A673 (cell line): ENCODE results near the gene KIF1A. TPM values are rescaled to one million over a fixed set of nuclear protein-coding genes. Genes with fewer than 3 reads are reported as not detected.

Source experiments
- BruUV-seq: library from RNA; stranded (reverse); fragments of 400-500 nt; replicated peaks from 2 replicates; lab custom pipeline; 2021; lab: Mats Ljungman, UMichigan
- CTCF ChIA-PET: fragments of 300-600 bp; sonication (Branson Sonifier 250); formaldehyde crosslinking; loops from one replicate; lab custom pipeline; 2022; ENCODE audit warnings: antibody characterized with exemption; lab: Charles Lee
- POLR2A ChIA-PET: fragments of 300-600 bp; sonication (Branson Sonifier 250); formaldehyde crosslinking; loops from one replicate; lab custom pipeline; 2022; ENCODE audit warnings: antibody characterized with exemption; ENCODE audit not compliant: low non-redundant PET; lab: Charles Lee
- DNase-seq: peaks from one replicate; pipeline ENCODE4 v3.0.0-alpha.2; 2015; ENCODE audit warnings: low spot score
- H3K27ac ChIP-seq: fragments of 200-600 bp; sonication (generic); 2 replicates; pipeline ENCODE4 v1.5.1; 2016; ENCODE audit warnings: mixed run types, low read depth, mild to moderate bottlenecking, mixed read lengths, antibody characterized with exemption, low read length; ENCODE audit not compliant: poor library complexity, severe bottlenecking
- H3K27me3 ChIP-seq: fragments of 200-600 bp; sonication (generic); replicated peaks from 2 replicates; pipeline ENCODE4 v1.6.1; 2017; ENCODE audit warnings: mixed run types, low read depth, mild to moderate bottlenecking, mixed read lengths, antibody characterized with exemption, low read length; ENCODE audit not compliant: insufficient read depth, poor library complexity
- H3K36me3 ChIP-seq: fragments of 200-600 bp; sonication (generic); 2 replicates; pipeline ENCODE4 v1.6.1; 2016; ENCODE audit warnings: mixed run types, mild to moderate bottlenecking, mixed read lengths, antibody characterized with exemption, low read length; ENCODE audit not compliant: insufficient read depth, poor library complexity, severe bottlenecking
- H3K4me1 ChIP-seq: fragments of 200-600 bp; sonication (generic); 2 replicates; pipeline ENCODE4 v1.6.1; 2017; ENCODE audit warnings: mixed run types, mild to moderate bottlenecking, mixed read lengths, antibody characterized with exemption, low read length; ENCODE audit not compliant: insufficient read depth, poor library complexity, severe bottlenecking
- H3K4me3 ChIP-seq: fragments of 200-600 bp; sonication (generic); 2 replicates; pipeline ENCODE4 v1.5.1; 2016; ENCODE audit warnings: low read depth, mixed run types, mild to moderate bottlenecking, mixed read lengths, low read length; ENCODE audit not compliant: poor library complexity, severe bottlenecking
- H3K9me3 ChIP-seq: fragments of 200-600 bp; sonication (generic); 2 replicates; pipeline ENCODE4 v1.6.1; 2016; ENCODE audit warnings: mixed run types, low read depth, mild to moderate bottlenecking, mixed read lengths, antibody characterized with exemption, low read length; ENCODE audit not compliant: poor library complexity, severe bottlenecking
- EZH2 ChIP-seq: fragments of 200-600 bp; sonication (generic); IDR thresholded peaks from 2 replicates; pipeline ENCODE4 v1.6.1; 2017; ENCODE audit warnings: borderline replicate concordance, low read depth, mild to moderate bottlenecking, mixed read lengths, antibody characterized with exemption, low read length; ENCODE audit not compliant: poor library complexity, severe bottlenecking
- intact Hi-C: fragments of 100-400 bp; cut with micrococcal nuclease; formaldehyde crosslinking; loops from one replicate; pipeline ENCODE4 v1.10.0; 2022; ENCODE audit not compliant: unreplicated experiment
- total RNA-seq: library from RNA; stranded (reverse); gene quantifications from 2 replicates; pipeline ENCODE4 v1.2.3, GENCODE V29; 2021
- TF ChIP-seq, protein P1 (sequence below): fragments of 300-800, 200-600 bp; sonication (generic); conservative IDR thresholded peaks from 2 replicates; pipeline ENCODE4 v1.5.1; 2017; ENCODE audit warnings: low read depth, mild to moderate bottlenecking, antibody characterized with exemption, low read length, moderate library complexity, mixed read lengths

The KIF1A gene
- total RNA-seq, 1 experiment from 2014 or later: 330 TPM

DNA sequence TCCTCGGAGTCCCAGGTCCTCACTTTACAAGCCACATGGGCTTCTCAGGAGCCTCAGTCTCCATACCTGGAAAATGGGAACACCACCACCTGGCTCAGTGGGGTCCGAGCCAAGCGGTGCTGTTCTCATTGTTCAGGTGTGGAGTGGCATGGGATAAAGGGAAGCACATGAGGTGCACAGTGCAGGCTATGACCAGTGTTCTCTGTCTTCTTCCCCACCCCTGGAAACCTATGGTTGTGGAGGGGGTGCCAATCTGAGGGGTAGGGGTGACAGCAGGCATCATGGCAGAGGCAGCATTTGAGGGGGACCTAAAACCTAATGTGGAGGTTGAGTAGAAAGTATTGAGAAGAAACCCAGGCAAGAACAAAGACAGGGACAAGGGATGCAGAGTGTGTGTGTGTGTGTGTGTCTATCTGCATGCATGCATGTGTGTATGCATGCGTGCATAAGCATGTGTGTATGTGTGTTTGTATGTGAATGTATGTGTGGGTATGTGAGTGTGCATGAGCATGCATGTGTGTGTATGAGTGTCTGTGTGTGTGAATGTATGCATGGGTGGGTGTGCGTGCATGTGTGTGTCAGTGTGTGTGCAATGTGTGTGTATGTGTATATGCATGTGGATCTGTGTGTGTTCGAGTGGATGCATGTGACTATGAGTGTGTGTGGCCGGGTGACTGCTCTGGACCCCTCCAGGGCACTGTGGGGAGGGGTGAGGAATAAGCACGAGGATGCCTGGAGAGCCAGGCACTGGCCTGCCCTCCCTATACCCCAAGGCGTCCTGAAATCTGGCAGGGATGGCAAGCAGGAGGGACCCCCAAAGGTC is 4.0 kb downstream of the KIF1A start:
- TSS peak; percentile 15 for BruUV-seq
- H3K36me3 ChIP-seq: peaks cover 17% of the 10 kb centered on the region
- no peak for TF ChIP-seq EZH2
- TF ChIP-seq, protein P1, sequence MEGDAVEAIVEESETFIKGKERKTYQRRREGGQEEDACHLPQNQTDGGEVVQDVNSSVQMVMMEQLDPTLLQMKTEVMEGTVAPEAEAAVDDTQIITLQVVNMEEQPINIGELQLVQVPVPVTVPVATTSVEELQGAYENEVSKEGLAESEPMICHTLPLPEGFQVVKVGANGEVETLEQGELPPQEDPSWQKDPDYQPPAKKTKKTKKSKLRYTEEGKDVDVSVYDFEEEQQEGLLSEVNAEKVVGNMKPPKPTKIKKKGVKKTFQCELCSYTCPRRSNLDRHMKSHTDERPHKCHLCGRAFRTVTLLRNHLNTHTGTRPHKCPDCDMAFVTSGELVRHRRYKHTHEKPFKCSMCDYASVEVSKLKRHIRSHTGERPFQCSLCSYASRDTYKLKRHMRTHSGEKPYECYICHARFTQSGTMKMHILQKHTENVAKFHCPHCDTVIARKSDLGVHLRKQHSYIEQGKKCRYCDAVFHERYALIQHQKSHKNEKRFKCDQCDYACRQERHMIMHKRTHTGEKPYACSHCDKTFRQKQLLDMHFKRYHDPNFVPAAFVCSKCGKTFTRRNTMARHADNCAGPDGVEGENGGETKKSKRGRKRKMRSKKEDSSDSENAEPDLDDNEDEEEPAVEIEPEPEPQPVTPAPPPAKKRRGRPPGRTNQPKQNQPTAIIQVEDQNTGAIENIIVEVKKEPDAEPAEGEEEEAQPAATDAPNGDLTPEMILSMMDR: no peak
- peaks cover 12% of the 10 kb centered on the region for H3K4me1 ChIP-seq
- peaks cover 15% of the 10 kb centered on the region for H3K9me3 ChIP-seq
- CTCF ChIA-PET: no interaction called here
- no peak overlapping the region for H3K27ac ChIP-seq
- intact Hi-C loops: no loop called here
- POLR2A ChIA-PET: interaction anchor here (0.7 kb wide), 1 partner anchor 27 kb away, joined by 3 read pairs; no protein-coding TSS in a partner anchor
- H3K4me3 ChIP-seq: no peak overlapping the region
- no peak for DNase-seq
- H3K27me3 ChIP-seq: no peaks in the 10 kb centered on the region

DNA sequence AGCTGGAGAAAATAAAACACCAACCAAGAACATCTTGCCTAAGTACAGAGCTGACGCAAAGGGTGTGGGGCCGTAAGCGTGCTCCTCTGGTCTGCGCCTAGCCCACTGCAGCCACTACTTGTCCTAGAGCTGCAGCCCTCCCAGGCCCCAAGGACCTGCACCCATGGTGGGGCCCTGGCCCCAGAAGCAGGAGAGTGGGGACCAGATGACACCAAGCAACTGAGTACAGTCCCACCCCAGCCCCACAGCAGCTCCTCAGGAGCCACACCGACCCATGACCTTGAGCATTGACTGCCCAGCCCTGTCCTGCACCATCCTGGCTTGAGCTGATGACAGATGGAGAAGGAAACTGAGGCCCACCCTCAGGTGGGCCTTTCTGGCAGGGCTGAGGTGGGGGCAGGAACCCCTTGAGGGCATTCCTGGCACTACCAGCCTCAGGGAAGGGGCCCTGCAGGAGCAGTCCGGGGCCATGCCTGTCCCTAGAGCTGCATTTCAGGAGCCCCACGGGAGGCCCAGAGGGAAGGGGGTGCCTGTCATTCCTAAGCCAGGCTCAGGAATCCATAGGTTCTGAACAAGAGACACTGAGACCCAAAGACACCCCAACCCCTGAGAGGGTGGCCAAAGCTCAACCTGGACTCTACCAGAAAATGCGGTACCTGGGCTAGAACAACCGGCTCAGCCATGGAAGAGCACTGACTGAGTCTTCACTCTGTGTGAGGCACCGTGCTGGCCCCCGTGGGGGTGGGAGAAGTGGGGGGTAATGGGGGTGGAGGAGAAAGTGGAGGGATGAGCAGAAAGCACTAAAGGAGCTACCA is 4.9 kb downstream of the KIF1A start:
- peaks cover 10% of the 10 kb centered on the region for H3K4me1 ChIP-seq
- H3K9me3 ChIP-seq: peaks cover 15% of the 10 kb centered on the region
- intact Hi-C loops: no loop called here
- CTCF ChIA-PET: no interaction called here
- peaks cover 17% of the 10 kb centered on the region for H3K36me3 ChIP-seq
- TF ChIP-seq, protein P1: no peak
- TF ChIP-seq EZH2: no peak
- no peak for DNase-seq
- no peaks in the 10 kb centered on the region for H3K27me3 ChIP-seq
- no peak overlapping the region for H3K27ac ChIP-seq
- H3K4me3 ChIP-seq: no peak overlapping the region
- POLR2A ChIA-PET: interaction anchor here (0.7 kb wide), 1 partner anchor 27 kb away, joined by 3 read pairs; no protein-coding TSS in a partner anchor
- BruUV-seq: no TSS peak

- Histone ChIP-seq H3K9me3 (peaks cover 15% of the 10 kb centered on the region), H3K4me1 (peaks cover 10% of the 10 kb centered on the region), H3K36me3 (peaks cover 17% of the 10 kb centered on the region), H3K27me3 (no peaks in the 10 kb centered on the region), H3K27ac (no peak overlapping the region), H3K4me3 (no peak overlapping the region)
- TF ChIP-seq EZH2: no peak
- TF ChIP-seq, protein P1: no peak
- CTCF ChIA-PET: no interaction called here
- intact Hi-C loops: no loop called here
- no peak for DNase-seq
- POLR2A ChIA-PET: no interaction called here
- BruUV-seq: no TSS peak
Measured at GRCh38 chr2:240814280-240814679, 5.7 kb downstream of the KIF1A start.
